Measurements from ENCODE around the gene MTR. TPM values are rescaled to one million over a fixed set of nuclear protein-coding genes. Genes with fewer than 3 reads are reported as not detected.

Gene MTR
- total RNA-seq, 1 experiment from 2014 or later: 26.3 TPM

GRCh38 chr1:236800623-236801022, 5.5 kb downstream of the MTR start:
- Histone ChIP-seq H3K4me1 (no peaks in the 10 kb centered on the region), H3K9me3 (no peaks in the 10 kb centered on the region), H3K4me3 (ENCODE audit: low read depth, low read length) (no peak overlapping the region), H3K36me3 (ENCODE audit: control insufficient read depth, insufficient read depth, low read length) (no peaks in the 10 kb centered on the region; the same call in 1 of the 2 replicates), H3K27me3 (replicated peaks; ENCODE audit: control insufficient read depth, insufficient read depth, low read length) (no peaks in the 10 kb centered on the region)
- CTCF ChIA-PET: no interaction called here
- BruUV-seq (replicated peaks): no TSS peak
- Mint-ChIP-seq H3K27me3 (ENCODE audit: insufficient read depth, unreplicated experiment) (no peaks in the 10 kb centered on the region), H3K27ac (ENCODE audit: unreplicated experiment) (no peak overlapping the region), H3K4me1 (ENCODE audit: low read depth, unreplicated experiment) (no peaks in the 10 kb centered on the region), H3K9me3 (ENCODE audit: unreplicated experiment) (no peaks in the 10 kb centered on the region), H3K4me3 (ENCODE audit: unreplicated experiment) (no peak overlapping the region), H3K36me3 (ENCODE audit: insufficient read depth, unreplicated experiment) (peaks cover under 1% of the 10 kb centered on the region)
- no peak for TF ChIP-seq CTCF (IDR thresholded peaks at IDR 0.05; ENCODE audit: insufficient read depth in 1 of 2, low read depth in 1 of 2, low read length in 1 of 2, severe bottlenecking in 1 of 2, unreplicated experiment in 1 of 2)
- intact Hi-C loops (cut with micrococcal nuclease; ENCODE audit: unreplicated experiment): no loop called here
- POLR2A ChIA-PET: no interaction called here
- no peak for DNase-seq

- no peaks in the 10 kb centered on the region for H3K9me3 Mint-ChIP-seq (ENCODE audit: unreplicated experiment)
- no peak overlapping the region for H3K27ac Mint-ChIP-seq (ENCODE audit: unreplicated experiment)
- BruUV-seq (replicated peaks): no TSS peak
- Histone ChIP-seq H3K27me3 (replicated peaks; ENCODE audit: control insufficient read depth, insufficient read depth, low read length) (no peaks in the 10 kb centered on the region), H3K9me3 (no peaks in the 10 kb centered on the region), H3K4me3 (ENCODE audit: low read depth, low read length) (no peak overlapping the region), H3K4me1 (no peaks in the 10 kb centered on the region), H3K36me3 (ENCODE audit: control insufficient read depth, insufficient read depth, low read length) (no peaks in the 10 kb centered on the region; the same call in 1 of the 2 replicates)
- H3K36me3 Mint-ChIP-seq (ENCODE audit: insufficient read depth, unreplicated experiment): no peaks in the 10 kb centered on the region
- no peak for TF ChIP-seq CTCF (IDR thresholded peaks at IDR 0.05; ENCODE audit: insufficient read depth in 1 of 2, low read depth in 1 of 2, low read length in 1 of 2, severe bottlenecking in 1 of 2, unreplicated experiment in 1 of 2)
- CTCF ChIA-PET: no interaction called here
- H3K4me3 Mint-ChIP-seq (ENCODE audit: unreplicated experiment): no peak overlapping the region
- POLR2A ChIA-PET: no interaction called here
- no peak for DNase-seq
- no peaks in the 10 kb centered on the region for H3K4me1 Mint-ChIP-seq (ENCODE audit: low read depth, unreplicated experiment)
- H3K27me3 Mint-ChIP-seq (ENCODE audit: insufficient read depth, unreplicated experiment): no peaks in the 10 kb centered on the region
- intact Hi-C loops (cut with micrococcal nuclease; ENCODE audit: unreplicated experiment): no loop called here
These were observed 7.2 kb downstream of the MTR start for GRCh38 chr1:236802264-236802663.

- TF ChIP-seq CTCF (IDR thresholded peaks at IDR 0.05; ENCODE audit: insufficient read depth in 1 of 2, low read depth in 1 of 2, low read length in 1 of 2, severe bottlenecking in 1 of 2, unreplicated experiment in 1 of 2): no peak
- Mint-ChIP-seq H3K4me3 (ENCODE audit: unreplicated experiment) (no peak overlapping the region), H3K9me3 (ENCODE audit: unreplicated experiment) (no peaks in the 10 kb centered on the region), H3K27me3 (ENCODE audit: insufficient read depth, unreplicated experiment) (no peaks in the 10 kb centered on the region), H3K4me1 (ENCODE audit: low read depth, unreplicated experiment) (no peaks in the 10 kb centered on the region), H3K36me3 (ENCODE audit: insufficient read depth, unreplicated experiment) (peaks cover 10% of the 10 kb centered on the region), H3K27ac (ENCODE audit: unreplicated experiment) (no peak overlapping the region)
- intact Hi-C loops (cut with micrococcal nuclease; ENCODE audit: unreplicated experiment): no loop called here
- ChIA-PET CTCF (no interaction called here), POLR2A (no interaction called here)
- no peaks in the 10 kb centered on the region for H3K9me3 ChIP-seq
- no peaks in the 10 kb centered on the region; the same call in 1 of the 2 replicates for H3K36me3 ChIP-seq (ENCODE audit: control insufficient read depth, insufficient read depth, low read length)
- BruUV-seq (replicated peaks): no TSS peak
- DNase-seq: no peak
- H3K4me3 ChIP-seq (ENCODE audit: low read depth, low read length): no peak overlapping the region
- H3K27me3 ChIP-seq (replicated peaks; ENCODE audit: control insufficient read depth, insufficient read depth, low read length): no peaks in the 10 kb centered on the region
- H3K4me1 ChIP-seq: no peaks in the 10 kb centered on the region
These were observed 11.5 kb downstream of the MTR start for GRCh38 chr1:236806634-236807033.

Measured in Caco-2 (cell line).